HG02642 (cell line): Measurements from ENCODE around the gene ADAM12.
"Not testable (repeated sequence)": the region's sequence is repeated elsewhere in the genome, so short reads cannot be mapped to it uniquely, and the experiment has no call there.

Source experiments
- ATAC-seq: cut with Tn5 transposase; IDR thresholded peaks from one replicate; pipeline ENCODE4 v1.9.1; 2021; ENCODE audit warnings: mild to moderate bottlenecking; ENCODE audit not compliant: unreplicated experiment, poor library complexity

Gene ADAM12

GRCh38 chr10:126270111-126270510 lies 118.2 kb downstream of the ADAM12 start:
- no peak for ATAC-seq

DNA sequence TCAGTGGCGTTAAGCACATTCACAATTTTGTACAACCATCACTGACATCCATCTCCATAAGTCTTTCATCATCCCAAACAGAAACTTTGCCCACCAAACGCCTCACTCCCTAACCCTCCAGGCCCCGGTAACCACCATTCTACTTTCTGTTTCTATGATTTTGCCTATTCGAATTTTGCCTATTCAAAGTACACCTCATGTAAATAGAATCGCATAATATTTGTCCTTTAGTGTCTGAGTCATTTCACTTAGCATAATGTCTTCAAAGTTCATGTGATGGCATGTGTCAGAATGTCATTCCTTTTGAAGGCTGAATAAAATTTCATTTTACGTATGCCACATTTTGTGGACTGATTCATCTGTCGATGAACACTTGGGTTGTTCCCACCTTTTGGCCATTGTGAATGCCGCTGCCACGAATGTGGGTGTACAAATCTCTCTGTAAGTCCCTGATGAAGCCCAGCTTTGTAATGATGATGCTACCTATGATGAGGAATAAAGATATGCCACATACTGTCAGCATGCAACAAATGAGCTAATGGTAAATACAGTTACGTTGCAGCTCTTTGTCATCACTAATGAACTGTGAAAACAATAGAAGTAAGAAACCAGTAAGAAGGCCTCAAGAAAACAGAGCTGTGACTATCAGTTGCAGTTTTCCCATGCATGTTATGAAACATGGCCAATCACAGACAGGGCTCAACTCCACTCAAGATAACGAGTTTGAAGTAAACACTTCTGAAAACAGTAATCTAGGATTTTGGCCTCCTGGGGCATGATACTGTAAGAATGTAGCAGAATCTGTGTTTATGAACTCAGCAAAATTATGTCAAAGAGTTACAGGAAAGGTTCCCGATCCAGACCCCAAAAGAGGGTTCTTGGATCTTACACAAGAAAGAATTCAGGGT lies 120.0 kb downstream of the ADAM12 start:
- ATAC-seq: no peak

DNA sequence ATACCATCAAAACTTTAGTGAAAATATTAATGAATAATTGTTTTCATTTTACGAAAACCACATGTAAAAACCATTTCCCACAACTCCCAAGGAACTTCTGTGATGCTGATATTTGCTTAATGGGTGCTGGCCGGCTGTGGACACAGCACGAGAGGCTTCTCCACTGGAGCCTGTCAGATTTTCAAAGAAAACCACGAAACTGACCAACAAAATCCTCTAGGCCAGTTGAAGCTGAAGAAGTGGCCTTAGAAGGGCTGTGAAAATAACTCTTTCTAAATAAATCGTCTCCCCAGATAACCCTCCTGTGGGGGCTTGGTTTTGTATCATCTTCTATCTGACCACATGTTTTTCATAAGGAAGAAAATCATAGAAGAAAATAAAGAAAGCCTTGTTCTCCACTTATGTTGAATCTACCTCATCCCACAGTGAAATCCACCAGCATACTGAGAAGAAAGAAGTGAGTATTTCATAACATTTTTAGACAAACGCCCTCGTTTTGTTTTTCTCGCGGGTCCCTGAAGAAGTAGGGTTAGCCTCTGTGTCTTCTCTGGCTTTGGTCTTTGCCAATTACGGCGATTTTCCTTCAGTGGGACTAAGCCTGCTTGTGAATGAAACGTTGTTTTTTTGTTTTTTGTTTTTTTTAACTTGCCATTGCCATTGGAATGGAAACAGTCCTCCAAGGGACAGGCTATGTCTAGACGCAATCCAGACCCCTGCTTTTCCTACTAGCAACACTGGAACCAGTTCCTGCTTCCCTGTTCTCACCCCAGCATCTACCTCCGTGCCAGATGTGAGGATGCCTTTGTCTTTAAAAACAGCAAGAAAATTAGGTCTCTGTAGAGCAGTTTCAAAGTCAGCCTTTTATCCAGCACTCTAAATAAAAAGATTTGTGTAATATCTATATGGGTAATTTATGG lies 123.9 kb downstream of the ADAM12 start:
- no peak for ATAC-seq

GRCh38 chr10:126263006-126263676 lies 125.1 kb downstream of the ADAM12 start:
- ATAC-seq: no peak

DNA sequence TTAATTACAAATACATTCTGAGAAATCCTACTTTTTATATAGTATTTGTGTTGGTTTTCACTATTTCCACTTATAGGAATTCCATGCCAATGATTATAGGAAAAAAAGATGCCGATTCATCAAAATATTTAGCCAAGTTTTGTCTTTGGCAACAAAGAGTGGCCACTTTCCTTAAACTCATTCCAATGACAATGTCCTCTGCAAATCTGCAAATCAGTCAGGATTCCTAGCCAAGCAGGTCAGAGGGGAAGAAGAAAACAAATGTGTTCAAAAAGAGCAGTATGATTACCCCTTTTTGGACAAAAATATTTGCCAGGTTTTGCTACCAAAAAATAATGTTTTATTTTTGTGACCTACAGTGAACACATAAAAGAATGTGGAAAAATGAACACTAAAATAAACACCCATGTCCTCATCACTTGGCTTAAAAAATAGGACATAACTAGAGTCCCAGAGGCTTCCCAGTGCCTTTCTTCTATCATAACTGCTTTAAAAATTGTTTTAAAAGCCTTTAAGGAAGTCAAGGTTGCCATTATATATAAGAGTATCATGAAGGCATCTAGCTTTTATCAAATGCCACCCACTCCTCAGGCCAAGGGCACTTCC lies 125.9 kb downstream of the ADAM12 start:
- no peak for ATAC-seq

GRCh38 chr10:126259760-126260479 lies 128.4 kb downstream of the ADAM12 start:
- ATAC-seq: no peak

DNA sequence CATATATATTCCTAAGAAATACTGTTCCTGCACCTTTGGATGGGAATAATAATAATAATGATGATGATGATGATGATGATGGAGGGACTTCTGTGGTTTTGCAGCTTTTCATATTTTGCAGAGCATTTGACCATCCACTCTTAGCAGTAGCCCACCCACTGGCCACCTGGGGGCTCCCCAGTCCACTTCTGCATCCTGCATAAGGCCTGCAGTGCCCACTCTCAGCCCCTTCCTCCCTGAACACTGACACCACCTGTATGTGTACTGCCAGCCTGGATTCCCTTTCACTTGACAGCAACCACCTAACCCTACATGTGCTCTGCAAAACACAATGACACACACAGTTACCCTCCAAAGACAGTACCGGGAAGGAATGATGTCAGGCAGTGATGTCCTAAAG lies 131.4 kb downstream of the ADAM12 start:
- ATAC-seq: no peak

DNA sequence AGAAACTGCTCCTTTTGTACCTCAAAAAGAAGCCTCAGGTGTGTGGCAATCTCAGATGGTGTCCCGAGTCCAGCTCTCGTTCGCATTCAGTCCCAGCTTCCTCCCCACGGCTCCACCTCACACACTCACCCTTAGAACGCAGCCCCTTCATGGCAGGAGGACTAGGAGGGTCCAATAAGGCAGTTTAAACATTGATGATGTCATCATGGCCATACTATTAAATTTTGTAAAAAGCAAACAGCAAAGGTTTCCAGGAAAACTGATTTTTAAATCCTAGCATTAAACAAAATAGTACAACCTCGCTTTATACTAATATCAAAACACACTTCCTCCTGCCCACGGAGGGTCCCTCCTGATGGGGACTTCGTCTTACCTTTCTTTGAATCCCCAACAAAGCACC lies 133.0 kb downstream of the ADAM12 start:
- ATAC-seq: no peak

- no peak for ATAC-seq
Observed at GRCh38 chr10:126253611-126253998, 134.7 kb downstream of the ADAM12 start.

DNA sequence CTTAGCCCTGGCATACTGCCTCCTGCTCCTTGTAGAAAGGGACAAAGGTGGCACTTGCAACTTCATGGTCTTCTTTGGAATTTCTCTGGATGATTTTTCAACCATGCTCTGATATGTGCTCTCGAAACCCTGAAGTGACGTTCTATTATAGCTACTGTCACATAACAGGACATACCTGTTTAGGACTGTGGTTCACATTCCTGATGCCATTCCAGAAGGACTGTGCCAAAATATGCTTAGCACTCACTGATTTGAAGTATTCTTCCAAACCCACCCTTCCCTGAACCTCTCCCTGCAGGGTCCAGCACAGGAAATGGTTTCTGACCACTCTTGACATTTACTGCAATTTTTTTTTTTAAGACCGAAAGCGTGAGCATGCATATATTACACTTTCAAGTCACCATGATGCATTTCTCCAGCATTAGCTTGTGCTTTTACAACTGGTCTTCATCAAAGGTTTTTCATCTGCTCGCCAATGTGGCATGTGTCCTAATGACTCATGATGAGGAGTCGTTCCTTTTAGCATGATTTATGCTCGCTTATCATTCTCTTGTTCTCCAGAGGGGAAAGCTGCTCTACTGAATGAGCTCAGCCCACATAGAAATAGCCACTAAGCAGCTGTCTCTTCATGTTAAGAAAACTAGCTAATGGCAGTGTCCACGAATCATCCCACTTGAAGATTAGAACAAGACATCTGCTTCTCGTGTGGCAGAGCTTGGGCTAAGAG lies 135.2 kb downstream of the ADAM12 start:
- ATAC-seq: no peak

GRCh38 chr10:126251778-126252407 lies 136.4 kb downstream of the ADAM12 start:
- no peak for ATAC-seq

DNA sequence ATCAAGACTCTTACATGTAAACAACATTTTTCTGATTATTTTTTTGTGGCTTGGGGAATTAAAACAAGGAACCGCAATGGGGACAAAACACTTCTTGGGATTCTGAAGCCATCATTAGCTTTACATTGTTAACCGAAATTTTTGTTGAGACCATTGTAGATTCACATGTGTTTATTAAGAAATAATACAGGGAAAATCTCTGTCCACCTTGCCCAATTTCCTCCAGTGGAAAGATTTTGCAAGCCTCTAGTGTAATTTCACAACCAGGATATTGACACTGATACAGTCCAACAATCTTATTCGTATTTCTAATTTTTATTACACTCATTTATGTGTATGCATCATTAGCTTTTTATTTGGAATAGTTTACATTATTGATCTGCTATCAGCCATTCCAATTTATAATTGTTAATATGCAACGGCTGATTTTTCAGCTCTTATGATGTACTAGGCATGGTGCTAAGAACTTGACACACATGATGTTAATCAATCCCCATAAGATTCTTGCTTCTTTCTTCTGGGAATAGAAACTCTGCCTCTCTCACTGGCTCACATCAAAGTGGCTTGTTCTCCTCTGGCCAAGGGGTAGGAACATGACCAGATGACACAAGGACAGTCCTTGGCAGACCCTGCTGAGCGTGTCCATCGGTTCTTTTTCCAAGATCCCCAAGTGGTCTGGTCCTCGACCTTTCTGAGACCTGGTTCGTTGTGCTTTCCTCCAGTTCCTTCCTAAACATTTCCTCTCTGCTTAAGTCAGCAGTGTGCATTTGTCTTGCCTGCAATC lies 137.6 kb downstream of the ADAM12 start:
- no peak for ATAC-seq

- ATAC-seq: no peak
Observed at GRCh38 chr10:126250045-126250444, 138.2 kb downstream of the ADAM12 start.

- ATAC-seq: no peak
Observed at GRCh38 chr10:126247446-126247975, 140.8 kb downstream of the ADAM12 start.

DNA sequence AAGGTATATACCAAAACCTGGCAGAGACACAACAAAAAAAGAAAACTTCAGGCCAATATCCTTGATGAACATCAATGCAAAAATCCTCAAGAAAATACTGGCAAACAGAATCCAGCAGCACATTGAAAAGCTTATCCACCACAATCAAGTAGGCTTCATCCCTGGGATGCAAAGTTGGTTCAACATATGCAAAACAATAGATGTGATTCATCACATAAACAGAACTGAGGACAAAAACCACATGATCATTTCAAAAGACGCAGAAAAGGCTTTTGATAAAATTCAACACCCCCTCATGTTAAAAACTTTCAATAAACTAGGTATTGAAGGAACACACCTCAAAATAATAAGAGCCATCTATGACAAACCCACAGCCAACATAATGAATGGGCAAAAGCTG lies 141.9 kb downstream of the ADAM12 start:
- ATAC-seq: not testable (repeated sequence)

GRCh38 chr10:126245501-126245900 lies 142.8 kb downstream of the ADAM12 start:
- no peak for ATAC-seq

- ATAC-seq: no peak
Observed at GRCh38 chr10:126243971-126244370, 144.3 kb downstream of the ADAM12 start.
